ENCODE measurements around the gene MSS51. TPM values are rescaled to one million over a fixed set of nuclear protein-coding genes. Genes with fewer than 3 reads are reported as not detected.
A peak's percentile ranks its signal among the peaks of the same experiment; 100 is the strongest.

The MSS51 gene
- 0.69 and 1.5 TPM in 2 replicates for total RNA-seq

- DNase-seq (ENCODE audit: low read depth): no peak
Measured at GRCh38 chr10:73433538-73433867, at the start of gene MSS51. MSS51 (minus strand) TSS chr10:73433561; CDS start chr10:73428284, 5,277 bp downstream.

- peak; percentile 80 for DNase-seq (ENCODE audit: low read depth)
Measured at GRCh38 chr10:73480158-73480557, 46.8 kb upstream of the MSS51 start.

GRCh38 chr10:73478636-73479035 is 45.3 kb upstream of the MSS51 start:
- DNase-seq (ENCODE audit: low read depth): no peak

GRCh38 chr10:73471226-73471625 is 37.9 kb upstream of the MSS51 start:
- DNase-seq (ENCODE audit: low read depth): no peak

- DNase-seq (ENCODE audit: low read depth): no peak
Measured at GRCh38 chr10:73469579-73469978, 36.2 kb upstream of the MSS51 start.

GRCh38 chr10:73467206-73467605 is 33.8 kb upstream of the MSS51 start:
- DNase-seq (ENCODE audit: low read depth): no peak

GRCh38 chr10:73465978-73466726 is 32.8 kb upstream of the MSS51 start:
- DNase-seq (ENCODE audit: low read depth): no peak

GRCh38 chr10:73460897-73461296 is 27.5 kb upstream of the MSS51 start:
- DNase-seq (ENCODE audit: low read depth): no peak

GRCh38 chr10:73459683-73460314 is 26.4 kb upstream of the MSS51 start:
- DNase-seq (ENCODE audit: low read depth): no peak

GRCh38 chr10:73456187-73456890 is 23.0 kb upstream of the MSS51 start:
- DNase-seq (ENCODE audit: low read depth): no peak

- no peak for DNase-seq (ENCODE audit: low read depth)
Measured at GRCh38 chr10:73449113-73449512, 15.8 kb upstream of the MSS51 start.

- DNase-seq (ENCODE audit: low read depth): no peak
Measured at GRCh38 chr10:73448384-73448783, 15.0 kb upstream of the MSS51 start.

- DNase-seq (ENCODE audit: low read depth): no peak
Measured at GRCh38 chr10:73446926-73447325, 13.6 kb upstream of the MSS51 start.

GRCh38 chr10:73444457-73444856 is 11.1 kb upstream of the MSS51 start:
- no peak for DNase-seq (ENCODE audit: low read depth)

- DNase-seq (ENCODE audit: low read depth): peak; percentile 87
Measured at GRCh38 chr10:73439605-73440312, 6.4 kb upstream of the MSS51 start.

- no peak for DNase-seq (ENCODE audit: low read depth)
Measured at GRCh38 chr10:73439055-73439454, 5.7 kb upstream of the MSS51 start.

GRCh38 chr10:73432646-73433537 is 469 bp downstream of the MSS51 start:
- DNase-seq (ENCODE audit: low read depth): peak; percentile 78

- DNase-seq (ENCODE audit: low read depth): no peak
Measured at GRCh38 chr10:73426318-73426717, 7.0 kb downstream of the MSS51 start.

GRCh38 chr10:73424478-73424877 is 8.9 kb downstream of the MSS51 start:
- DNase-seq (ENCODE audit: low read depth): no peak

- DNase-seq (ENCODE audit: low read depth): no peak
Measured at GRCh38 chr10:73423309-73423708, 10.1 kb downstream of the MSS51 start.

GRCh38 chr10:73416571-73416970 is 16.8 kb downstream of the MSS51 start:
- DNase-seq (ENCODE audit: low read depth): no peak
